GM12878 (cell line): ENCODE results near the gene NPB. TPM values are rescaled to one million over a fixed set of nuclear protein-coding genes. Genes with fewer than 3 reads are reported as not detected.

Experiments
- ATAC-seq: fragments of 200-7000 bp; cut with Tn5 transposase; 3 replicates; pipeline ENCODE4 v1.9.1; 2020; ENCODE audit warnings: mild to moderate bottlenecking, moderate library complexity
- BruUV-seq: library from RNA; stranded (reverse); fragments of 400-500 nt; replicated peaks from 2 replicates; lab custom pipeline; 2021; lab: Mats Ljungman, UMichigan
- CTCF ChIA-PET: fragments of 300-600 bp; sonication (Branson Sonifier 250); formaldehyde crosslinking; extraction: SDS; loops from one replicate; lab custom pipeline; 2021; ENCODE audit warnings: inconsistent platforms; lab: Yijun Ruan, JAX
- POLR2A ChIA-PET: fragments of 350-600 bp; formaldehyde crosslinking; extraction: SDS; loops from one replicate; lab custom pipeline; 2021; ENCODE audit warnings: inconsistent platforms; lab: Charles Lee
- RAD21 ChIA-PET: fragments of 300-600 bp; sonication (Branson Sonifier 250); formaldehyde crosslinking; loops from one replicate; lab custom pipeline; 2023; ENCODE audit warnings: antibody characterized with exemption; ENCODE audit not compliant: unreplicated experiment; lab: Charles Lee
- SMC1A ChIA-PET: fragments of 300-600 bp; sonication (Branson Sonifier 250); formaldehyde crosslinking; loops from one replicate; lab custom pipeline; 2023; ENCODE audit not compliant: unreplicated experiment, uncharacterized antibody; lab: Charles Lee
- DNase-seq: peaks from one replicate; pipeline ENCODE4 v3.0.0-alpha.2; 2011; ENCODE audit warnings: low read depth, low spot score
- FAIRE-seq: peaks from 3 replicates; lab custom pipeline; 2011; peaks lifted over from hg19 to GRCh38; lab: Jason Lieb, UNC
- H2AFZ ChIP-seq: 2 replicates; pipeline ENCODE4 v1.6.0; 2011; ENCODE audit warnings: low read depth, low read length, control low read depth; ENCODE audit not compliant: control insufficient read depth
- H3K27ac ChIP-seq: 2 replicates; pipeline ENCODE4 v1.5.1; 2011; ENCODE audit warnings: control low read depth; ENCODE audit not compliant: control insufficient read depth, insufficient read depth
- H3K27me3 ChIP-seq, 2 experiments: replicated peaks in 1 of 2; 2 replicates each; pipeline versions ENCODE4 v1.6.0 to v1.6.1; 2011; ENCODE audit warnings: low read length in 1 of 2; ENCODE audit not compliant: control insufficient read depth in 2 of 2, insufficient read depth in 2 of 2
- H3K36me3 ChIP-seq, 2 experiments: 2 replicates each; pipeline ENCODE4 v1.5.1; 2011; ENCODE audit warnings: low read length in 1 of 2; ENCODE audit not compliant: control insufficient read depth in 2 of 2, insufficient read depth in 2 of 2
- H3K4me1 ChIP-seq: 2 replicates; pipeline ENCODE4 v1.6.1; 2011; ENCODE audit warnings: mild to moderate bottlenecking, low read length, moderate library complexity, mixed read lengths; ENCODE audit not compliant: control insufficient read depth, insufficient read depth
- H3K4me2 ChIP-seq: 2 replicates; pipeline ENCODE4 v1.6.0; 2011; ENCODE audit warnings: control low read depth; ENCODE audit not compliant: control insufficient read depth, insufficient read depth
- H3K4me3 ChIP-seq: fragments of 200-600 bp; sonication (generic); 2 replicates; pipeline ENCODE4 v1.5.1; 2016
- H3K79me2 ChIP-seq: 2 replicates; pipeline ENCODE4 v1.6.0; 2011; ENCODE audit warnings: low read length; ENCODE audit not compliant: control insufficient read depth, insufficient read depth
- H3K9ac ChIP-seq: 2 replicates; pipeline ENCODE4 v1.8.0; 2011; ENCODE audit warnings: low read length, control low read depth, mixed read lengths; ENCODE audit not compliant: control insufficient read depth, insufficient read depth
- H3K9me3 ChIP-seq: replicated peaks from 3 replicates; pipeline ENCODE4 v1.5.1; 2011; ENCODE audit warnings: mild to moderate bottlenecking, low read length; ENCODE audit not compliant: control insufficient read depth, insufficient read depth
- H4K20me1 ChIP-seq: 2 replicates; pipeline ENCODE4 v1.6.0; 2011; ENCODE audit not compliant: control insufficient read depth, insufficient read depth
- ASH2L ChIP-seq: fragments of 300-600, 200-600 bp; sonication (generic); IDR thresholded peaks from 2 replicates; pipeline ENCODE4 v1.6.1; 2017; ENCODE audit warnings: low read depth, mild to moderate bottlenecking, borderline replicate concordance
- BCL11A ChIP-seq: IDR thresholded peaks from 2 replicates; pipeline ENCODE4 v1.6.1; 2011; ENCODE audit warnings: low read depth, low read length
- IKZF1 ChIP-seq: fragments of 450-650 bp; conservative IDR thresholded peaks from 2 replicates; pipeline ENCODE4 v1.6.1; 2017; ENCODE audit warnings: antibody characterized with exemption, mild to moderate bottlenecking
- IKZF2 ChIP-seq, 2 experiments: fragments of 450-650 bp; IDR thresholded peaks; 2 replicates each; pipeline ENCODE4 v1.6.1; 2017; ENCODE audit warnings: mild to moderate bottlenecking in 2 of 2, moderate library complexity in 2 of 2
- JUNB ChIP-seq: IDR thresholded peaks from 2 replicates; pipeline ENCODE4 v1.6.1; 2016; ENCODE audit warnings: antibody characterized with exemption, mild to moderate bottlenecking
- NFIC ChIP-seq: IDR thresholded peaks from 2 replicates; pipeline ENCODE4 v1.6.1; 2012; ENCODE audit warnings: low read depth, mild to moderate bottlenecking, inconsistent platforms, low read length, moderate library complexity
- RCOR1 ChIP-seq: conservative IDR thresholded peaks from 2 replicates; pipeline ENCODE4 v1.6.1; 2012; ENCODE audit warnings: low read depth, low read length, improper control_type of control experiment
- RELA ChIP-seq: fragments of 450-650 bp; IDR thresholded peaks from 2 replicates; pipeline ENCODE4 v1.8.0; 2014; ENCODE audit warnings: borderline replicate concordance; ENCODE audit not compliant: partially characterized antibody
- STAT1 ChIP-seq: fragments of 450-650 bp; conservative IDR thresholded peaks from 2 replicates; pipeline ENCODE4 v1.6.1; 2014; ENCODE audit warnings: antibody characterized with exemption, mild to moderate bottlenecking
- WGBS: methylation state at CpG from one replicate; pipeline ENCODE4 v1.1.6; 2016; ENCODE audit warnings: low lambda C conversion rate; ENCODE audit not compliant: insufficient replicate concordance, insufficient coverage; ENCODE audit errors: missing lambda C conversion rate; 5-methylcytosine and 5-hydroxymethylcytosine counted together
- in situ Hi-C: fragments of 300-500 bp; cut with MboI; formaldehyde crosslinking; loops from 9 replicates; pipeline ENCODE4 v1.14.3; 2018; ENCODE audit warnings: mixed read lengths
- intact Hi-C: fragments of 100-400 bp; cut with micrococcal nuclease; formaldehyde crosslinking; loops from one replicate; pipeline ENCODE4 v1.14.2; 2022; ENCODE audit not compliant: unreplicated experiment
- polyA plus RNA-seq, 11 experiments: library from polyadenylated mRNA; depleted of rRNA in 4 of 11; unstranded in 6 of 11; stranded (reverse) in 5 of 11; fragments of >200 nt; fragmentation: Nextera tagmentation in 4 of 11; fragmentation: Illumina TruSeq in 1 of 11; extraction: Ambion mirVana in 4 of 11; extraction: Trizol in 1 of 11; gene quantifications; 1 replicate in 1 of 11; 2 replicates in 10 of 11; pipeline versions ENCODE4 v1.2.1 to v1.2.3, GENCODE V29; 2011 to 2016; ENCODE audit warnings: inconsistent platforms in 2 of 11, missing spikeins in 2 of 11, low read depth in 1 of 11
- total RNA-seq, 4 experiments: library from RNA; depleted of rRNA in 3 of 4; stranded (reverse); fragments of >200 nt in 3 of 4; fragmentation: Illumina TruSeq in 1 of 4; extraction: Trizol in 1 of 4; gene quantifications; 2 replicates each; pipeline versions ENCODE4 v1.2.1 to v1.2.3, GENCODE V29; 2013 to 2021
- TF ChIP-seq, protein P1 (sequence below): fragments of 450-650 bp; IDR thresholded peaks from 2 replicates; pipeline ENCODE4 v1.6.1; 2018; ENCODE audit warnings: mild to moderate bottlenecking, low read depth, moderate library complexity; ENCODE audit not compliant: partially characterized antibody
- TF ChIP-seq, protein P2 (sequence below): fragments of 150-350 bp; IDR thresholded peaks from 2 replicates; pipeline ENCODE4 v1.6.1; 2016; ENCODE audit warnings: low read depth, low read length
- TF ChIP-seq, protein P3 (sequence below): fragments of 150-350 bp; IDR thresholded peaks from 2 replicates; pipeline ENCODE4 v1.6.1; 2014; ENCODE audit warnings: mild to moderate bottlenecking, low read depth, low read length
- TF ChIP-seq, protein P4 (sequence below): fragments of 450-650 bp; conservative IDR thresholded peaks from 2 replicates; pipeline ENCODE4 v1.6.1; 2017; ENCODE audit warnings: mild to moderate bottlenecking, moderate library complexity

The NPB gene
- total and polyA plus RNA-seq, 10 of the 15 experiments (the other 5 are each of a cell fraction or from before 2014, with no cell fraction given) = 0.03 to 0.40 (median 0.15) TPM; not detected in 2

DNA sequence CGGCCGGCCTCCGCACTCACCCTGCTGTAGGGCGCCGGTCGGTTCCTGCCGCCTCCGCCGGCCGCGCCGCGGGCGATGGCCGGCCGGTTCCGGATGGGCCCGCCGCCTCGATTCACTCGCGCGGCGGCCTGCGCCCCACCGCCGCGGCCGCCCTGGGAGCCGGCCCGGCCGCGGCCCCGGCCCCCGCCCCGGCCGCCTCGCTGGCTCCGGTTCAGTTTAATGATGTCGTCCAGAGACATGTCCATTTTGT, 10.8 kb upstream of the NPB start:
- SMC1A ChIA-PET = no interaction called here
- intact Hi-C loops (loop anchor here (2.0 kb wide), 1 partner anchor 18 kb away; no protein-coding TSS in a partner anchor), in situ Hi-C loops (no loop called here)
- Histone ChIP-seq H3K4me2 (no peak overlapping the region), H3K36me3 (peaks cover 18 to 23% of the 10 kb centered on the region in 2 experiments; a peak in 3 of 4 replicates), H3K4me3 (peak overlapping the region; percentile 91), H3K27me3 (no peaks in the 10 kb centered on the region), H3K9me3 (no peaks in the 10 kb centered on the region), H2AFZ (no peak overlapping the region), H3K4me1 (peaks cover 30% of the 10 kb centered on the region), H4K20me1 (0 out of 2 replicates have a peak, but pooled peaks cover 3% of the 10 kb centered on the region), H3K9ac (peak overlapping the region; percentile 98), H3K79me2 (peaks cover 49% of the 10 kb centered on the region), H3K27ac (peak overlapping the region; percentile 74)
- ATAC-seq = no peak
- RAD21 ChIA-PET = interaction anchor here (1.3 to 1.6 kb wide), 2 partner anchors 21 to 34 kb away, joined by 3 to 4 read pairs; no protein-coding TSS in a partner anchor
- CTCF ChIA-PET = no interaction called here
- no TSS peak for BruUV-seq
- FAIRE-seq = no peak
- POLR2A ChIA-PET = interaction anchor here (1.5 to 3.7 kb wide), 3 partner anchors 19 to 132 kb away, joined by 5 to 26 read pairs (median 16); partner anchors contain the start of genes ARHGDIA, CENPX and LRRC45
- 0% methylated on average over 22 of the region's 40 CpGs for WGBS
- DNase-seq = no peak
- TF ChIP-seq STAT1 (no peak), NFIC (no peak), ASH2L (no peak; the same call in 1 of the 2 replicates), RCOR1 (no peak), IKZF1 (no peak), BCL11A (no peak), RELA (no peak), IKZF2 (IDR thresholded peaks at IDR 0.05) (no peak), JUNB (no peak)
- TF ChIP-seq, protein P1, sequence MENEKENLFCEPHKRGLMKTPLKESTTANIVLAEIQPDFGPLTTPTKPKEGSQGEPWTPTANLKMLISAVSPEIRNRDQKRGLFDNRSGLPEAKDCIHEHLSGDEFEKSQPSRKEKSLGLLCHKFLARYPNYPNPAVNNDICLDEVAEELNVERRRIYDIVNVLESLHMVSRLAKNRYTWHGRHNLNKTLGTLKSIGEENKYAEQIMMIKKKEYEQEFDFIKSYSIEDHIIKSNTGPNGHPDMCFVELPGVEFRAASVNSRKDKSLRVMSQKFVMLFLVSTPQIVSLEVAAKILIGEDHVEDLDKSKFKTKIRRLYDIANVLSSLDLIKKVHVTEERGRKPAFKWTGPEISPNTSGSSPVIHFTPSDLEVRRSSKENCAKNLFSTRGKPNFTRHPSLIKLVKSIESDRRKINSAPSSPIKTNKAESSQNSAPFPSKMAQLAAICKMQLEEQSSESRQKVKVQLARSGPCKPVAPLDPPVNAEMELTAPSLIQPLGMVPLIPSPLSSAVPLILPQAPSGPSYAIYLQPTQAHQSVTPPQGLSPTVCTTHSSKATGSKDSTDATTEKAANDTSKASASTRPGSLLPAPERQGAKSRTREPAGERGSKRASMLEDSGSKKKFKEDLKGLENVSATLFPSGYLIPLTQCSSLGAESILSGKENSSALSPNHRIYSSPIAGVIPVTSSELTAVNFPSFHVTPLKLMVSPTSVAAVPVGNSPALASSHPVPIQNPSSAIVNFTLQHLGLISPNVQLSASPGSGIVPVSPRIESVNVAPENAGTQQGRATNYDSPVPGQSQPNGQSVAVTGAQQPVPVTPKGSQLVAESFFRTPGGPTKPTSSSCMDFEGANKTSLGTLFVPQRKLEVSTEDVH = no peak
- TF ChIP-seq, protein P2, sequence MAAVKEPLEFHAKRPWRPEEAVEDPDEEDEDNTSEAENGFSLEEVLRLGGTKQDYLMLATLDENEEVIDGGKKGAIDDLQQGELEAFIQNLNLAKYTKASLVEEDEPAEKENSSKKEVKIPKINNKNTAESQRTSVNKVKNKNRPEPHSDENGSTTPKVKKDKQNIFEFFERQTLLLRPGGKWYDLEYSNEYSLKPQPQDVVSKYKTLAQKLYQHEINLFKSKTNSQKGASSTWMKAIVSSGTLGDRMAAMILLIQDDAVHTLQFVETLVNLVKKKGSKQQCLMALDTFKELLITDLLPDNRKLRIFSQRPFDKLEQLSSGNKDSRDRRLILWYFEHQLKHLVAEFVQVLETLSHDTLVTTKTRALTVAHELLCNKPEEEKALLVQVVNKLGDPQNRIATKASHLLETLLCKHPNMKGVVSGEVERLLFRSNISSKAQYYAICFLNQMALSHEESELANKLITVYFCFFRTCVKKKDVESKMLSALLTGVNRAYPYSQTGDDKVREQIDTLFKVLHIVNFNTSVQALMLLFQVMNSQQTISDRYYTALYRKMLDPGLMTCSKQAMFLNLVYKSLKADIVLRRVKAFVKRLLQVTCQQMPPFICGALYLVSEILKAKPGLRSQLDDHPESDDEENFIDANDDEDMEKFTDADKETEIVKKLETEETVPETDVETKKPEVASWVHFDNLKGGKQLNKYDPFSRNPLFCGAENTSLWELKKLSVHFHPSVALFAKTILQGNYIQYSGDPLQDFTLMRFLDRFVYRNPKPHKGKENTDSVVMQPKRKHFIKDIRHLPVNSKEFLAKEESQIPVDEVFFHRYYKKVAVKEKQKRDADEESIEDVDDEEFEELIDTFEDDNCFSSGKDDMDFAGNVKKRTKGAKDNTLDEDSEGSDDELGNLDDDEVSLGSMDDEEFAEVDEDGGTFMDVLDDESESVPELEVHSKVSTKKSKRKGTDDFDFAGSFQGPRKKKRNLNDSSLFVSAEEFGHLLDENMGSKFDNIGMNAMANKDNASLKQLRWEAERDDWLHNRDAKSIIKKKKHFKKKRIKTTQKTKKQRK = no peak
- TF ChIP-seq, protein P3, sequence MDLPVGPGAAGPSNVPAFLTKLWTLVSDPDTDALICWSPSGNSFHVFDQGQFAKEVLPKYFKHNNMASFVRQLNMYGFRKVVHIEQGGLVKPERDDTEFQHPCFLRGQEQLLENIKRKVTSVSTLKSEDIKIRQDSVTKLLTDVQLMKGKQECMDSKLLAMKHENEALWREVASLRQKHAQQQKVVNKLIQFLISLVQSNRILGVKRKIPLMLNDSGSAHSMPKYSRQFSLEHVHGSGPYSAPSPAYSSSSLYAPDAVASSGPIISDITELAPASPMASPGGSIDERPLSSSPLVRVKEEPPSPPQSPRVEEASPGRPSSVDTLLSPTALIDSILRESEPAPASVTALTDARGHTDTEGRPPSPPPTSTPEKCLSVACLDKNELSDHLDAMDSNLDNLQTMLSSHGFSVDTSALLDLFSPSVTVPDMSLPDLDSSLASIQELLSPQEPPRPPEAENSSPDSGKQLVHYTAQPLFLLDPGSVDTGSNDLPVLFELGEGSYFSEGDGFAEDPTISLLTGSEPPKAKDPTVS = no peak
- TF ChIP-seq, protein P4, sequence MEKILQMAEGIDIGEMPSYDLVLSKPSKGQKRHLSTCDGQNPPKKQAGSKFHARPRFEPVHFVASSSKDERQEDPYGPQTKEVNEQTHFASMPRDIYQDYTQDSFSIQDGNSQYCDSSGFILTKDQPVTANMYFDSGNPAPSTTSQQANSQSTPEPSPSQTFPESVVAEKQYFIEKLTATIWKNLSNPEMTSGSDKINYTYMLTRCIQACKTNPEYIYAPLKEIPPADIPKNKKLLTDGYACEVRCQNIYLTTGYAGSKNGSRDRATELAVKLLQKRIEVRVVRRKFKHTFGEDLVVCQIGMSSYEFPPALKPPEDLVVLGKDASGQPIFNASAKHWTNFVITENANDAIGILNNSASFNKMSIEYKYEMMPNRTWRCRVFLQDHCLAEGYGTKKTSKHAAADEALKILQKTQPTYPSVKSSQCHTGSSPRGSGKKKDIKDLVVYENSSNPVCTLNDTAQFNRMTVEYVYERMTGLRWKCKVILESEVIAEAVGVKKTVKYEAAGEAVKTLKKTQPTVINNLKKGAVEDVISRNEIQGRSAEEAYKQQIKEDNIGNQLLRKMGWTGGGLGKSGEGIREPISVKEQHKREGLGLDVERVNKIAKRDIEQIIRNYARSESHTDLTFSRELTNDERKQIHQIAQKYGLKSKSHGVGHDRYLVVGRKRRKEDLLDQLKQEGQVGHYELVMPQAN = no peak
